Left lung (tissue), 10 donors: Measurements from ENCODE around the gene TGM1. TPM values are rescaled to one million over a fixed set of nuclear protein-coding genes. Genes with fewer than 3 reads are reported as not detected.
"Not testable (repeated sequence)": the region's sequence is repeated elsewhere in the genome, so short reads cannot be mapped to it uniquely, and the experiment has no call there.

Source experiments
- ATAC-seq: fragments of 200-7000 bp; cut with Tn5 transposase; one replicate; pipeline ENCODE4 v1.9.1; 2020; ENCODE audit warnings: moderate library complexity
- DNase-seq, 4 donors: peaks; one replicate each; pipeline ENCODE4 v3.0.0-alpha.2; 2013 to 2020
- H3K27ac ChIP-seq, 2 donors: fragments of 200-600 bp; sonication (generic) in 1 of 2; one replicate each; pipeline versions ENCODE4 v1.5.0 to v1.8.0; 2020 to 2021
- H3K27me3 ChIP-seq, 2 donors: fragments of 200-600 bp; sonication (generic) in 1 of 2; one replicate each; pipeline versions ENCODE4 v1.5.0 to v1.8.0; 2020 to 2021
- H3K36me3 ChIP-seq, 2 donors: fragments of 200-600 bp; sonication (generic) in 1 of 2; one replicate each; pipeline versions ENCODE4 v1.5.0 to v1.8.0; 2020 to 2021
- H3K4me1 ChIP-seq, 2 donors: fragments of 200-600 bp; one replicate each; pipeline ENCODE4 v1.8.0; 2021
- H3K4me3 ChIP-seq, 2 donors: fragments of 200-600 bp; sonication (generic) in 1 of 2; one replicate each; pipeline versions ENCODE4 v1.5.0 to v1.8.0; 2020 to 2021; ENCODE audit warnings: mild to moderate bottlenecking in 1 of 2
- H3K9me3 ChIP-seq, 2 donors: fragments of 200-600 bp; sonication (generic) in 1 of 2; one replicate each; pipeline versions ENCODE4 v1.5.0 to v1.8.0; 2020 to 2021
- CTCF ChIP-seq, 2 donors: fragments of 200-600 bp; sonication (generic) in 1 of 2; IDR thresholded peaks; one replicate each; pipeline versions ENCODE4 v1.5.0 to v1.8.0; 2021; ENCODE audit warnings: antibody characterized with exemption in 2 of 2
- intact Hi-C, 2 donors: fragments of 100-400 bp; cut with DNase I; formaldehyde crosslinking; loops; one replicate each; pipeline versions ENCODE4 v1.11.2 to v1.14.2; 2022
- polyA plus RNA-seq, 6 donors: library from polyadenylated mRNA; unstranded; fragments of 120-200 nt; gene quantifications; one replicate each; pipeline ENCODE4 v1.2.1, GENCODE V29; 2013; ENCODE audit not compliant: insufficient read length in 6 of 6
- total RNA-seq, 2 donors: library from RNA; stranded (reverse); fragmentation: NEBNext Ultra II Directional; extraction: Animal tissue kit (Norgen Biotek cat#: 25700); gene quantifications; one replicate each; pipeline ENCODE4 v1.2.1, GENCODE V29; 2021
- donor health status: DM: no; HTN: yes; CAD: no.
- donor health status: DM: no; HTN: no; CAD: no.

TGM1 gene
- total and polyA plus RNA-seq, 8 donors = 2.6 to 9.6 (median 3.6) TPM

GRCh38 chr14:24219521-24219920 lies 43.5 kb downstream of the TGM1 start:
- intact Hi-C loops = no loop called here
- no peak for TF ChIP-seq CTCF (IDR thresholded peaks at IDR 0.05)

GRCh38 chr14:24219080-24219479 lies 43.9 kb downstream of the TGM1 start:
- Histone ChIP-seq H3K9me3 (no peaks in the 10 kb centered on the region), H3K36me3 (peaks cover 0 to 9% of the 10 kb centered on the region in 2 donors), H3K4me1 (peaks cover 6 to 21% of the 10 kb centered on the region in 2 donors), H3K27me3 (no peaks in the 10 kb centered on the region), H3K27ac (no peak overlapping the region), H3K4me3 (no peak overlapping the region)
- intact Hi-C loops = no loop called here
- ATAC-seq (no peak), DNase-seq (no peak)
- TF ChIP-seq CTCF (IDR thresholded peaks at IDR 0.05) = no peak

More at GRCh38 chr14:24219521-24219920, 43.5 kb downstream of the TGM1 start:
- DNase-seq = no peak
- Histone ChIP-seq H3K9me3 (no peaks in the 10 kb centered on the region), H3K4me3 (no peak overlapping the region), H3K27ac (no peak overlapping the region), H3K4me1 (peaks cover 6 to 16% of the 10 kb centered on the region in 2 donors), H3K36me3 (peaks cover 0 to 9% of the 10 kb centered on the region in 2 donors), H3K27me3 (no peaks in the 10 kb centered on the region)
- ATAC-seq = no peak

GRCh38 chr14:24216876-24217275 lies 46.1 kb downstream of the TGM1 start:
- H3K27me3 ChIP-seq, H3K9me3 ChIP-seq, H3K4me3 ChIP-seq, DNase-seq, H3K36me3 ChIP-seq, ATAC-seq, intact Hi-C loops, H3K27ac ChIP-seq: not testable (repeated sequence)
- H3K4me1 ChIP-seq = peaks cover 9 to 36% of the 10 kb centered on the region in 2 donors

- no peak for DNase-seq
- Histone ChIP-seq H3K27ac (peak overlapping the region in 1 of 2 donors; percentile 95), H3K36me3 (peaks cover 0 to 12% of the 10 kb centered on the region in 2 donors), H3K4me3 (no peak overlapping the region), H3K4me1 (peaks cover 9 to 42% of the 10 kb centered on the region in 2 donors), H3K9me3 (no peaks in the 10 kb centered on the region), H3K27me3 (no peaks in the 10 kb centered on the region)
- ATAC-seq = no peak
- intact Hi-C loops = no loop called here
- no peak for TF ChIP-seq CTCF (IDR thresholded peaks at IDR 0.05)
Observed at GRCh38 chr14:24216345-24216699, 46.7 kb downstream of the TGM1 start.

GRCh38 chr14:24215495-24216344 lies 47.3 kb downstream of the TGM1 start, which contains the start of gene MDP1:
Gene MDP1, minus strand, starts transcription at chr14:24216066. Its CDS starts 111 bp downstream, at chr14:24215955.
- TF ChIP-seq CTCF (IDR thresholded peaks at IDR 0.05) = peak; percentile 12 to 22
- DNase-seq (peak; percentile 83 to 95 (median 92)), ATAC-seq (peak; percentile 83)
- H3K4me3 ChIP-seq = peak within 1 kb of the TSS; percentile 69 to 70
- no peaks in the 10 kb centered on the region for H3K9me3 ChIP-seq
- H3K27me3 ChIP-seq = no peaks in the 10 kb centered on the region
- peak within 1 kb of the TSS; percentile 92 to 95 for H3K27ac ChIP-seq
- peaks cover 9 to 45% of the 10 kb centered on the region in 2 donors for H3K4me1 ChIP-seq
- peaks cover 0 to 18% of the 10 kb centered on the region in 2 donors for H3K36me3 ChIP-seq
- intact Hi-C loops = no loop called here
